Smooth muscle cell (in vitro differentiated cells): ENCODE data around the gene TRMT1. TPM values are rescaled to one million over a fixed set of nuclear protein-coding genes. Genes with fewer than 3 reads are reported as not detected.

ENCODE experiments used
- DNase-seq: peaks from one replicate; lab custom pipeline; 2025; ENCODE audit not compliant: unreplicated experiment; lab: John Stamatoyannopoulos, UW
- H2AFZ ChIP-seq: fragments of 200-600 bp; sonication (generic); 2 replicates; pipeline ENCODE4 v1.6.0; 2016; ENCODE audit warnings: antibody characterized with exemption, low read depth, mild to moderate bottlenecking
- H3F3A ChIP-seq: fragments of 200-600 bp; sonication (generic); 2 replicates; pipeline ENCODE4 v1.6.0; 2017; ENCODE audit warnings: antibody characterized with exemption, low read depth
- H3K27ac ChIP-seq: fragments of 200-600 bp; sonication (generic); 2 replicates; pipeline ENCODE4 v1.5.1; 2016; ENCODE audit warnings: low read depth, mild to moderate bottlenecking
- H3K27me3 ChIP-seq: fragments of 200-600 bp; sonication (generic); 2 replicates; pipeline ENCODE4 v1.6.1; 2016; ENCODE audit warnings: low read depth, mild to moderate bottlenecking
- H3K36me3 ChIP-seq: fragments of 200-600 bp; sonication (generic); 2 replicates; pipeline ENCODE4 v1.5.1; 2016; ENCODE audit warnings: low read depth
- H3K4me1 ChIP-seq: fragments of 200-600 bp; sonication (generic); 2 replicates; pipeline ENCODE4 v1.5.1; 2016; ENCODE audit warnings: low read depth
- H3K4me2 ChIP-seq: fragments of 200-600 bp; sonication (generic); 2 replicates; pipeline ENCODE4 v1.6.0; 2016; ENCODE audit warnings: mild to moderate bottlenecking
- H3K4me3 ChIP-seq: fragments of 200-600 bp; sonication (generic); 2 replicates; pipeline ENCODE4 v1.5.1; 2016; ENCODE audit warnings: mild to moderate bottlenecking
- H3K79me2 ChIP-seq: fragments of 200-600 bp; sonication (generic); 2 replicates; pipeline ENCODE4 v1.6.0; 2016; ENCODE audit warnings: low read depth, mild to moderate bottlenecking
- H3K9ac ChIP-seq: fragments of 200-600 bp; sonication (generic); 2 replicates; pipeline ENCODE4 v1.6.0; 2016; ENCODE audit warnings: low read depth
- H3K9me3 ChIP-seq: fragments of 200-600 bp; sonication (generic); replicated peaks from 2 replicates; pipeline ENCODE4 v1.5.1; 2016; ENCODE audit warnings: low read depth
- H4K20me1 ChIP-seq: fragments of 200-600 bp; sonication (generic); 2 replicates; pipeline ENCODE4 v1.6.0; 2016; ENCODE audit warnings: low read depth
- CTCF ChIP-seq: fragments of 200-600 bp; sonication (generic); IDR thresholded peaks from 2 replicates; pipeline ENCODE4 v1.5.1; 2017; ENCODE audit warnings: borderline replicate concordance, mild to moderate bottlenecking, antibody characterized with exemption; ENCODE audit not compliant: insufficient read depth, poor library complexity, severe bottlenecking
- WGBS: methylation state at CpG from one replicate; pipeline ENCODE4 v1.1.7; 2016; ENCODE audit warnings: low lambda C conversion rate; 5-methylcytosine and 5-hydroxymethylcytosine counted together
- polyA plus RNA-seq: library from polyadenylated mRNA; unstranded; fragments of >200 nt; fragmentation: Nextera tagmentation; extraction: Ambion mirVana; gene quantifications from 2 replicates; pipeline ENCODE4 v1.2.1, GENCODE V29; 2016
- total RNA-seq: library from RNA; depleted of rRNA; stranded (reverse); fragments of >200 nt; gene quantifications from 2 replicates; pipeline ENCODE4 v1.2.3, GENCODE V29; 2014

The TRMT1 gene
- total and polyA plus RNA-seq, 2 experiments from 2014 or later = 21.9 to 37.4 TPM

- no peaks in the 10 kb centered on the region for H3F3A ChIP-seq
- no peak overlapping the region for H3K27ac ChIP-seq
- H3K4me1 ChIP-seq = peaks cover 2% of the 10 kb centered on the region
- H4K20me1 ChIP-seq = no peaks in the 10 kb centered on the region
- no peak overlapping the region for H3K4me2 ChIP-seq
- WGBS = 75% methylated on average over 16 of the region's 16 CpGs
- H3K9me3 ChIP-seq = no peaks in the 10 kb centered on the region
- no peaks in the 10 kb centered on the region for H3K27me3 ChIP-seq
- no peak overlapping the region for H2AFZ ChIP-seq
- no peak overlapping the region for H3K4me3 ChIP-seq
- no peak for DNase-seq
- H3K79me2 ChIP-seq = no peaks in the 10 kb centered on the region
- no peaks in the 10 kb centered on the region for H3K36me3 ChIP-seq
- H3K9ac ChIP-seq = no peak overlapping the region
- no peak for TF ChIP-seq CTCF
Measured at GRCh38 chr19:13079542-13079986, 37.0 kb downstream of the TRMT1 start.

- no peak for TF ChIP-seq CTCF
- Histone ChIP-seq H3K79me2 (no peaks in the 10 kb centered on the region), H3K9me3 (no peaks in the 10 kb centered on the region), H3F3A (no peaks in the 10 kb centered on the region), H3K27ac (no peak overlapping the region), H3K36me3 (no peaks in the 10 kb centered on the region), H3K4me3 (no peak overlapping the region), H3K4me2 (no peak overlapping the region), H4K20me1 (no peaks in the 10 kb centered on the region), H2AFZ (no peak overlapping the region), H3K27me3 (no peaks in the 10 kb centered on the region), H3K4me1 (peaks cover 2% of the 10 kb centered on the region), H3K9ac (no peak overlapping the region)
- no peak for DNase-seq
- 88% methylated on average over 12 of the region's 12 CpGs for WGBS
Measured at GRCh38 chr19:13078897-13079541, 37.5 kb downstream of the TRMT1 start.

GRCh38 chr19:13078381-13078780 is 38.2 kb downstream of the TRMT1 start:
- no peak overlapping the region for H3K27ac ChIP-seq
- H3K4me2 ChIP-seq = no peak overlapping the region

More at GRCh38 chr19:13078381-13078780, 38.2 kb downstream of the TRMT1 start:
- no peak for DNase-seq
- Histone ChIP-seq H3K27me3 (no peaks in the 10 kb centered on the region), H4K20me1 (no peaks in the 10 kb centered on the region), H3F3A (no peaks in the 10 kb centered on the region), H2AFZ (no peak overlapping the region), H3K9me3 (no peaks in the 10 kb centered on the region), H3K9ac (no peak overlapping the region), H3K4me3 (no peak overlapping the region), H3K36me3 (no peaks in the 10 kb centered on the region), H3K4me1 (peaks cover 2% of the 10 kb centered on the region), H3K79me2 (no peaks in the 10 kb centered on the region)
- 87% methylated on average over 8 of the region's 10 CpGs for WGBS
- no peak for TF ChIP-seq CTCF
